Measurements from ENCODE around the gene PTPRT.

The PTPRT gene

GRCh38 chr20:42193119-42193518, 996.6 kb downstream of the PTPRT start:
- no peak for DNase-seq (ENCODE audit: low spot score)
- in situ Hi-C loops (cut with MboI; ENCODE audit: low sequenced_read_pairs, unreplicated experiment) = no loop called here
- TF ChIP-seq, protein P1, sequence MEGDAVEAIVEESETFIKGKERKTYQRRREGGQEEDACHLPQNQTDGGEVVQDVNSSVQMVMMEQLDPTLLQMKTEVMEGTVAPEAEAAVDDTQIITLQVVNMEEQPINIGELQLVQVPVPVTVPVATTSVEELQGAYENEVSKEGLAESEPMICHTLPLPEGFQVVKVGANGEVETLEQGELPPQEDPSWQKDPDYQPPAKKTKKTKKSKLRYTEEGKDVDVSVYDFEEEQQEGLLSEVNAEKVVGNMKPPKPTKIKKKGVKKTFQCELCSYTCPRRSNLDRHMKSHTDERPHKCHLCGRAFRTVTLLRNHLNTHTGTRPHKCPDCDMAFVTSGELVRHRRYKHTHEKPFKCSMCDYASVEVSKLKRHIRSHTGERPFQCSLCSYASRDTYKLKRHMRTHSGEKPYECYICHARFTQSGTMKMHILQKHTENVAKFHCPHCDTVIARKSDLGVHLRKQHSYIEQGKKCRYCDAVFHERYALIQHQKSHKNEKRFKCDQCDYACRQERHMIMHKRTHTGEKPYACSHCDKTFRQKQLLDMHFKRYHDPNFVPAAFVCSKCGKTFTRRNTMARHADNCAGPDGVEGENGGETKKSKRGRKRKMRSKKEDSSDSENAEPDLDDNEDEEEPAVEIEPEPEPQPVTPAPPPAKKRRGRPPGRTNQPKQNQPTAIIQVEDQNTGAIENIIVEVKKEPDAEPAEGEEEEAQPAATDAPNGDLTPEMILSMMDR (IDR thresholded peaks at IDR 0.05; ENCODE audit: borderline replicate concordance, control extremely low read depth, extremely low read depth, insufficient read depth, missing control alignments) = no peak

- no peak for DNase-seq (ENCODE audit: low spot score)
- in situ Hi-C loops (cut with MboI; ENCODE audit: low sequenced_read_pairs, unreplicated experiment) = no loop called here
- TF ChIP-seq, protein P1 (IDR thresholded peaks at IDR 0.05; ENCODE audit: borderline replicate concordance, control extremely low read depth, extremely low read depth, insufficient read depth, missing control alignments) = no peak
Observed at GRCh38 chr20:42192321-42192720, 997.4 kb downstream of the PTPRT start.

- in situ Hi-C loops (cut with MboI; ENCODE audit: low sequenced_read_pairs, unreplicated experiment) = no loop called here
- TF ChIP-seq, protein P1 (IDR thresholded peaks at IDR 0.05; ENCODE audit: borderline replicate concordance, control extremely low read depth, extremely low read depth, insufficient read depth, missing control alignments) = no peak
- DNase-seq (ENCODE audit: low spot score) = no peak
Observed at GRCh38 chr20:42191140-42191860, 998.4 kb downstream of the PTPRT start.

DNA sequence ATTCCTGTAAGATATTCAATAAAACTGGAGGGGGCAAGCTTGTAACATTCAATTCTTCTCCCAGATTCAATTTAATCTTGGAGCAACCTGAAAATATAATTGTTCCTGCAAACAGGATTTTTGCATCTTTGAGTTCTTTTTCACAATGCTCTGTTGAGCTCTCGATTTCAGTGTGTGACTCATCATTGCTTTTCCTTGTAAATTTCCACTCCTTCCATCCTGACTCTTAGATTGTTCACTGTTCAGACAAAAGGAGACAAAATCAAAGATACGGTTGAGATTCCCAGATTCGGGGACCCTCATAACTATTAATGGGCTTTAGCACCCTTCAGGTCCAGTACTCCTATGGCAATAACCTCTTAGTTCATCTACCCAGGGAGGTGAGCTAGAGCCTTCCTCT, 999.6 kb downstream of the PTPRT start:
- in situ Hi-C loops (cut with MboI; ENCODE audit: low sequenced_read_pairs, unreplicated experiment) = no loop called here
- TF ChIP-seq, protein P1 (IDR thresholded peaks at IDR 0.05; ENCODE audit: borderline replicate concordance, control extremely low read depth, extremely low read depth, insufficient read depth, missing control alignments) = no peak

GRCh38 chr20:42186337-42186736, 1003.4 kb downstream of the PTPRT start:
- in situ Hi-C loops (cut with MboI; ENCODE audit: low sequenced_read_pairs, unreplicated experiment) = no loop called here
- TF ChIP-seq, protein P1 (IDR thresholded peaks at IDR 0.05; ENCODE audit: borderline replicate concordance, control extremely low read depth, extremely low read depth, insufficient read depth, missing control alignments) = no peak
- no peak for DNase-seq (ENCODE audit: low spot score)

More for the DNA sequence above, 999.6 kb downstream of the PTPRT start:
- DNase-seq (ENCODE audit: low spot score) = no peak

DNA sequence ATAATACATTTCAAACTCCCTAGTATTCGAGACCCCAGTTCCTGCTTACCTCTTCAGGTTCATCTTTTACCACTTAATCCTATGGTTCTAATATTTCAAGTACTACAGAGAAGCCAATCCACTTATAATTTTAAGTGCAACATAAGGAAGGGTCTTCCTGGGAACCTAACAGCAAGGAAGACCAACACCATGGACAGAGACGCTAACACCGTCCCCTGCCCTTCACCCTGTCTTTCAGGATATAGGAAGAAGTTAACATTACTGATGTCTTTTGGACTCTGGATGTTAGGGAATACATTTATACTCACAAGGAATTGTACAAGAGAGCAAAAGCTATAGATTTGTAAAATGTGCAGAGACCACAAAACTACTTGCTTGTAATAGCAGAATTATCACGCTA, 1006.6 kb downstream of the PTPRT start:
- in situ Hi-C loops (cut with MboI; ENCODE audit: low sequenced_read_pairs, unreplicated experiment) = no loop called here
- DNase-seq (ENCODE audit: low spot score) = no peak
- TF ChIP-seq, protein P1 (IDR thresholded peaks at IDR 0.05; ENCODE audit: borderline replicate concordance, control extremely low read depth, extremely low read depth, insufficient read depth, missing control alignments) = no peak

Data from GM13976 (cell line).